HG03558 (cell line): ENCODE data around the gene HOXC6.

ENCODE experiments used
- ATAC-seq: cut with Tn5 transposase; IDR thresholded peaks from one replicate; pipeline ENCODE4 v1.9.1; 2021; ENCODE audit warnings: moderate number of reproducible peaks; ENCODE audit not compliant: unreplicated experiment; ENCODE audit errors: extremely low read depth

The HOXC6 gene

GRCh38 chr12:54001283-54002187 lies 26.7 kb upstream of the HOXC6 start:
- ATAC-seq: no peak

GRCh38 chr12:54002278-54002914 lies 25.8 kb upstream of the HOXC6 start:
- no peak for ATAC-seq

- ATAC-seq: no peak
Measured at GRCh38 chr12:54002915-54003389, 25.3 kb upstream of the HOXC6 start.

DNA sequence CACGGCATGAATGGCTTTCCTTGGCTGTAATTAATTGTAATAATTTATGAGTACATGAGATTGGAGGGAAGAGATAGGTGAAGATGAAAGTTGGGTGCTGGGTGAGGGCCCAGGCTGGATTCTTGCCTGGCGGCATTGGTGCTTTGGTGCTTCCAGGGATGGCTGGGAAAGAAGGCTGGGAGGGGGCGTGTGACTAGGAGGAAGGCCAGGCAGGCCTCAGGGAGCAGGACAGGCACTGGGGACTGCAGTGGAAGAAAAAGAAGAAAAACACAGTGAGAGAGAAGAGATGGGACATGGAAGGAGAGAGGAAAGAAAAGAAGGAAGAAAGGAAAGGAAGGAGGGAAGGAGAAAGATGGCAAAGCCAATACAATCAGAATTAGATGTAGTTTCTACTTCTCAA lies 24.6 kb upstream of the HOXC6 start:
- no peak for ATAC-seq

- ATAC-seq: no peak
Measured at GRCh38 chr12:54004063-54004840, 24.0 kb upstream of the HOXC6 start.

DNA sequence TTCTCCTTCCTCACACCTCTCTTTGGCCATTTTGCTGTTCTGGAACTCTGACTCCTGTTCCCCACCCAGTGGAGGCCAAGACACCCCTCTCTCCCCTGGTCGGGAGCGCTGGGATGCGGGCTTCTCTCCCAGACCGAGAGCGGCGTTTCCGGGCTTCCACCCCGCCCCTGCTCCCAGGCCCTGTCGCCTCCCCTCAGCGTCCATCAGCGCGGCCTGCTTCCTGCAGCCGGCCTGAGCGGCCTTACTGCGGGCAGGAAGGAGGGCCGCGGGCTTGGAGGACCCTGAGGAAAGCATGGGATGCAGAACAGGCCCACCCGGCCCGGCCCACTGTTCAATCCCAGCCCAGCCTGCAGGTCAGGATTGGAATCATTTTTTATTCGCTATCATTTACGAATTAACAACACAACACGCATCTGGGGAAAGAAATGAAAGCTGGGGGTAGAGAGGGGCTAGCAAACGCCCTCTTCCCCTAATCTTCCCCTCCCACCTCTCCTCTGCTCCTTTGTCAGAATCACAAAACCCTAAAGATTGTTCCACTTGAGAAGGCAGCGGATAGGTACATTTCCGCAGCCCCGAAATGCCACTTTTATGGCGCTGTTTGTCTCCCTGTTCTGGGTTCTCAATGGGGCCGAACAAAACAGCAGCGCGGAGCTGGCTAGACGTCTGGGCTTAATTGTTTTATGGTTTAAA lies 23.3 kb upstream of the HOXC6 start:
- ATAC-seq: no peak

- no peak for ATAC-seq
Measured at GRCh38 chr12:54005531-54005852, 22.7 kb upstream of the HOXC6 start.

GRCh38 chr12:54005853-54006558 lies 22.2 kb upstream of the HOXC6 start:
- no peak for ATAC-seq

GRCh38 chr12:54006559-54007220 lies 21.6 kb upstream of the HOXC6 start:
- ATAC-seq: no peak

DNA sequence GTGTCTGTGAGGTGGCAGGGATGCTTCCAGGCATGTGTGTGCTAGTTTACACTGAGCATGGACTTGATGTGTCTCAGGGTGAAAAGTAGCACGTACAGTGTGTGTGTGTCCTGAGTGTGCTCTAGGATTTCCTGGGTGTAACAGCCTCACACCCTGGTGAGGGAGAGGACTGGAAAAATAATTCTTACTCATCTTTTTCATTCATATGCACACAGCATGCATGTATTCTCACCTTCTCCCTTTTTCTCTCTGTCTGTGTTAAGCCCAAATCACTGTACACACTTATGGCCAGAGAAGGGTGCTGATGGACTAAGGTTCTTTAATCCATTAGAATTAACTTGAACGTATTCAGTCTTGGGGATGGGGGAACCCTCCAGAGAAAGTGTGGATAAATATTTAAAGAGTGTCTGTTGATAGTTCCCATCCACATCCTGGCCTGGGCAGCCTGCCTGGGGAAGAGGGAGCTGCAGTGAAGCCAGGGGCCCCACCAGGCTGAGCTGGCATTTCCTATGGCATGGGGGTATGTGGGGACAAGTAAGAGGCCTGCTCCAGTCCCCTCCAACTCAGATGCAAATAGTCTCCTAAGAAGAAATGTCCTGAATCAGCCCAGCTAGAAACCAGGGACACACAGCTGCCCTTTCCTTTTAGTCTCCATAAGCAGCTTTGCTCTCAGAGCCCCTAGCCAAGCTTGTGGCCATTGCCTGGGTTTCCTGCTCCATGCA lies 20.5 kb upstream of the HOXC6 start:
- no peak for ATAC-seq

GRCh38 chr12:54008260-54008552 lies 20.0 kb upstream of the HOXC6 start:
- ATAC-seq: no peak

- ATAC-seq: no peak
Measured at GRCh38 chr12:54009171-54010052, 18.8 kb upstream of the HOXC6 start.

- ATAC-seq: no peak
Measured at GRCh38 chr12:54010053-54010971, 17.9 kb upstream of the HOXC6 start.

DNA sequence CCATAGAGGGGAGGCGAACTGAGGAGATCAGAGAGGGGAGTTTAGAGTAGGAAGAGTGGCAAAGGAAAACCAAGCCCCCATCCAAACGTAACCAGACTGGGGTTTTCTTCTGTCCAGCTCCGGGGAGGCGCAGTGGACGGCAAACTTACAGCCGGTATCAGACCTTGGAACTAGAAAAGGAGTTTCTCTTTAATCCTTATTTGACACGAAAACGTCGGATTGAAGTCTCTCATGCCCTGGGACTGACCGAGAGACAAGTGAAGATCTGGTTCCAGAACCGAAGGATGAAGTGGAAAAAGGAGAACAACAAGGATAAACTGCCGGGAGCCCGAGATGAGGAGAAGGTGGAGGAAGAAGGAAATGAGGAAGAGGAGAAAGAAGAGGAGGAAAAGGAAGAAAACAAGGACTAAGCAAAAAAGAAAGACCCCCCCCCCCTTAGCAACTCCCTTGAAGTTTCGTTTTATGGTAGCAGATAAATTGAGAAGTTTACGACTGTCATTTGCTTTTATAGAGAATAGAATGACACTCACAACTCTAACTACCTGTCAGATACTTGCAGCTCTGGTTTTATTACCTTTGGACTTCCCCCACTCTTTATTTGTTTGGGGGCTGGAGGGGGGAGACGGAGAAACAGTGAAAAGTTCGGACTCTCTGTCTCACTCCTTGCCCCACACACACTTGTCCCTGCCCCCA lies 17.1 kb upstream of the HOXC6 start:
- no peak for ATAC-seq

- no peak for ATAC-seq
Measured at GRCh38 chr12:54011665-54012532, 16.3 kb upstream of the HOXC6 start.
